Colonic mucosa (tissue), 4 donors: ENCODE measurements around the gene GPC1. TPM values are rescaled to one million over a fixed set of nuclear protein-coding genes. Genes with fewer than 3 reads are reported as not detected.

Experiments used
- DNase-seq: peaks from one replicate; pipeline ENCODE4 v3.0.0-alpha.2; 2020
- H3K27ac ChIP-seq: fragments of 200-600 bp; one replicate; pipeline ENCODE4 v1.8.0; 2021
- H3K27me3 ChIP-seq: fragments of 200-600 bp; one replicate; pipeline ENCODE4 v1.8.0; 2021
- H3K36me3 ChIP-seq: fragments of 200-600 bp; one replicate; pipeline ENCODE4 v1.8.0; 2021
- H3K4me1 ChIP-seq: fragments of 200-600 bp; one replicate; pipeline ENCODE4 v1.8.0; 2021; ENCODE audit warnings: mild to moderate bottlenecking
- H3K4me3 ChIP-seq: fragments of 200-600 bp; one replicate; pipeline ENCODE4 v1.8.0; 2021
- H3K9ac ChIP-seq, 2 donors: one replicate each; pipeline ENCODE4 v1.7.0; 2013; ENCODE audit warnings: control low read depth in 2 of 2, low read depth in 2 of 2, low read length in 2 of 2
- H3K9me3 ChIP-seq: fragments of 200-600 bp; one replicate; pipeline ENCODE4 v1.8.0; 2021
- CTCF ChIP-seq: fragments of 200-600 bp; IDR thresholded peaks from one replicate; pipeline ENCODE4 v1.8.0; 2022; ENCODE audit warnings: antibody characterized with exemption, mild to moderate bottlenecking
- intact Hi-C: fragments of 100-400 bp; cut with DNase I; formaldehyde crosslinking; loops from one replicate; pipeline ENCODE4 v1.14.1; 2022
- total RNA-seq, 2 donors: library from RNA; stranded (reverse); fragmentation: NEBNext Ultra II Directional in 1 of 2; extraction: Animal tissue kit (Norgen Biotek cat#: 25700) in 1 of 2; gene quantifications; one replicate each; pipeline ENCODE4 v1.2.1, GENCODE V29; 2021
- donor health status: healthy.
- donor health status: DM: no; HTN: no; CAD: no.
- donor health status: DM: no; HTN: no; CAD: no.

Gene GPC1
- total RNA-seq, 2 donors from 2014 or later, result 19.0 to 23.1 TPM

GRCh38 chr2:240412975-240413812 lies 22.3 kb upstream of the GPC1 start:
- Histone ChIP-seq H3K27me3 (no peaks in the 10 kb centered on the region), H3K4me1 (no peaks in the 10 kb centered on the region), H3K9ac (no peak overlapping the region), H3K27ac (no peak overlapping the region), H3K4me3 (no peak overlapping the region), H3K9me3 (no peaks in the 10 kb centered on the region), H3K36me3 (no peaks in the 10 kb centered on the region)
- DNase-seq, result no peak
- intact Hi-C loops, result no loop called here
- TF ChIP-seq CTCF, result no peak

GRCh38 chr2:240413813-240414429 lies 21.5 kb upstream of the GPC1 start:
- DNase-seq, result no peak
- H3K27me3 ChIP-seq, result no peaks in the 10 kb centered on the region
- intact Hi-C loops, result no loop called here
- no peak overlapping the region for H3K27ac ChIP-seq
- no peak overlapping the region for H3K9ac ChIP-seq
- TF ChIP-seq CTCF, result no peak
- no peaks in the 10 kb centered on the region for H3K36me3 ChIP-seq
- no peak overlapping the region for H3K4me3 ChIP-seq
- no peaks in the 10 kb centered on the region for H3K9me3 ChIP-seq
- no peaks in the 10 kb centered on the region for H3K4me1 ChIP-seq

GRCh38 chr2:240416821-240417220 lies 18.6 kb upstream of the GPC1 start:
- intact Hi-C loops, result no loop called here
- DNase-seq, result no peak

GRCh38 chr2:240418311-240418710 lies 17.2 kb upstream of the GPC1 start:
- H3K27me3 ChIP-seq, result no peaks in the 10 kb centered on the region
- H3K27ac ChIP-seq, result no peak overlapping the region
- intact Hi-C loops, result no loop called here
- H3K4me3 ChIP-seq, result no peak overlapping the region
- TF ChIP-seq CTCF, result no peak
- no peak overlapping the region for H3K9ac ChIP-seq
- H3K36me3 ChIP-seq, result no peaks in the 10 kb centered on the region
- no peaks in the 10 kb centered on the region for H3K9me3 ChIP-seq
- H3K4me1 ChIP-seq, result no peaks in the 10 kb centered on the region
- DNase-seq, result no peak

More at GRCh38 chr2:240416821-240417220, 18.6 kb upstream of the GPC1 start:
- no peak overlapping the region for H3K4me3 ChIP-seq
- no peak for TF ChIP-seq CTCF
- H3K9ac ChIP-seq, result no peak overlapping the region
- no peaks in the 10 kb centered on the region for H3K9me3 ChIP-seq
- H3K27me3 ChIP-seq, result no peaks in the 10 kb centered on the region
- no peaks in the 10 kb centered on the region for H3K36me3 ChIP-seq
- no peak overlapping the region for H3K27ac ChIP-seq
- no peaks in the 10 kb centered on the region for H3K4me1 ChIP-seq

- intact Hi-C loops, result no loop called here
- Histone ChIP-seq H3K9me3 (no peaks in the 10 kb centered on the region), H3K36me3 (no peaks in the 10 kb centered on the region), H3K27me3 (no peaks in the 10 kb centered on the region), H3K4me3 (no peak overlapping the region), H3K4me1 (no peaks in the 10 kb centered on the region), H3K27ac (no peak overlapping the region), H3K9ac (no peak overlapping the region)
- DNase-seq, result no peak
- TF ChIP-seq CTCF, result no peak
Observed at GRCh38 chr2:240419271-240419670, 16.2 kb upstream of the GPC1 start.
